GM21619 (cell line): ENCODE data around the gene OTUB2.
A peak's percentile ranks its signal among the peaks of the same experiment; 100 is the strongest.
"Not testable (repeated sequence)": the region's sequence is repeated elsewhere in the genome, so short reads cannot be mapped to it uniquely, and the experiment has no call there.

ENCODE experiments used
- ATAC-seq: cut with Tn5 transposase; IDR thresholded peaks from one replicate; pipeline ENCODE4 v1.9.1; 2021; ENCODE audit not compliant: unreplicated experiment

Gene OTUB2

DNA sequence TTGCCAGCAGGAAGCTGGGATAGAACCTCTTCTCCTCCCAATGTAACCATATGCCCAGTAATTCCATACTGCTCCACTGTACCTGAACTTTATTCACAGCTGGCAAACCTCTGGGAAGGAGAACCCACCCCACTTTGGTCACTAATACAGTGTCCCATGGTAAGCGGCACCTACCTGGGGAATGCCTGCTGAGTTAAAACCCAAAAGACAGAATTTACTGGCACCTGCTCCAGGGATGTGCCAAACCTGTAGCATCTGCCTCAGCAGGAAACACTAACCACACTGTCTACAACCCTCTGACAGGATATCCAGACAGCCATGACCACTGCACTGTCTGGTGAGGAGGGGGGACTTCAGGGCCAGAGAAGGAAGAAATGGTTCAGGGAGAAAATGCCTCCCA lies 28.3 kb downstream of the OTUB2 start:
- no peak for ATAC-seq

GRCh38 chr14:94054936-94055335 lies 28.8 kb downstream of the OTUB2 start:
- ATAC-seq: no peak

DNA sequence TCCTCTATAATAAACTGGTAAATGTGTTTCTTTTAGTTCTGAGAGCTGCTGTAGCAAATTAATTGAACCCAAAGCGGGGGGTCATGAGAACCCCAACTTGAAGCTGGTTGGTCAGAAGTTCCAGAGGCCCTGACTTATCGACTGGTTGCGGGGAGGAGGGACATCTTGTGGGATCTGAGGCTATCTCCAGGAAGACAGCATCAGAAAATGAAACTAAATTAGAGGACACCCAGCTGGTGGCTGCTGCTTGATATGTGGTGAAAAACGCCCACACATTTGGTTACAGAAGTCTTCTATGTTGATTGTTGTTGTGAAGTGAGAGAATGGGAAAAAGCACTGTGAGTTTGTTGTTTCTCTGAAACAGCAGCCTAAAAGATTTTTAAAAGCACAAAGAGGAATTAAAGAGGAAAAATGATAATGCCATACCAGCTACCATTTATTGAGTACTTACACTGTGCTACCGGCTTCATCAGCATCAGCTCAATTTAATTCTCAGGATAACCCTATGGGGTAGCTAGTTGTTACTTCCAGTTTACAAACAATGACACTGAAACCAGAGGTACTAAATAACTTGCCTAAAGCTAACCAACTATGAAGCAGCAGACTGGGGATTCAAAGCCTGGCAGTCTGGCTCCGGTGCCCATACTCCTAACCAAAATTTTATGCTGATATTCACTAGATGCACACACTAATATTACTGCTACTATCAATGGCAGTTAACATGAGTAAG lies 30.6 kb downstream of the OTUB2 start:
- ATAC-seq: peak; percentile 75

DNA sequence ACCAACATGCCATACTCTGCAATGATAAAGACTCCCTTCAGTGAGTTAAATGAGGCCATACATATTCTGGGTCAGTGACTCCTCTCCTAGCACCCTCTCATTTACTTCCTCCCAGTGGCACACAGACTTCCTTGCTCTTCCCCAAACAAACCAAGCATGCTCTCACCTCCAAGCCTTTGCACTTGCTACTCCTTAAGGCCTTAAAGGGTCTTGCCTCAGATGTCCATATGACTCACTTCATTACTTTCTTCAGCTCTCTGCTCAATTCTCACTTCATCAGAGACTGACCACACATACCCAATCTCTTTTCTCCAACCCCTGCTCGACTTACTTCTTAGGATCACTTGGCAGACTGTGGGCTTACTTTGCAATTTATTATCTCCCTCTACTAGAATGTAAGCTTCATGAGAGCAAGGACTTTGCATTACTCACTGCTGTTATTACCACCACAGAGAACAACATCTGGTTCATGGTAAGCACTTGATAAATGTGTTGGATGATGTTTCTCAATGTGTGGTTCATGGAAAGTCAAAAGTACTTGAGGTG lies 32.1 kb downstream of the OTUB2 start:
- no peak for ATAC-seq

DNA sequence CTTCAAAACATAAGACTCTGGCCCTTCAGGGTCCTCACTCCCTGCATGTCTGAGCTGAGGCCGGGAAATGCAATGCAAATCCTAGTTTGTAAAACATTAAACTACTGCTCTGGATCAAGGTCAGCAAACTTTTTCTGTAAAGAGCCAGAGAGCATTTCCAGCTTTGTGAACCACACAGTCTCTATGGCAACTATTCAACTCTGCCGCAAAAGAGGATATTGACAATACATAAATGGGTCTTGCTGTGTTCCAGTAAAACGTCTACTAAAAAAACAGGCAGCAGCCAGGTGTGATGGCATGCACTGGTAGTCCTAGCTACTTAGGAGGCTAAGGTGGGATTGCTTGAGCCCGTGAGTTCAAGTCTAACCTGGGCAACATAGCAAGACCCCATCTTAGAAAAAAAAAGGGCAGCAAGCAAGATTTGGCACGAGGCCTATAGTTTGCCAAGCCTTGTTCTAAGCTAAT lies 32.6 kb downstream of the OTUB2 start:
- ATAC-seq: no peak

GRCh38 chr14:94059998-94060397 lies 33.9 kb downstream of the OTUB2 start:
- no peak for ATAC-seq

DNA sequence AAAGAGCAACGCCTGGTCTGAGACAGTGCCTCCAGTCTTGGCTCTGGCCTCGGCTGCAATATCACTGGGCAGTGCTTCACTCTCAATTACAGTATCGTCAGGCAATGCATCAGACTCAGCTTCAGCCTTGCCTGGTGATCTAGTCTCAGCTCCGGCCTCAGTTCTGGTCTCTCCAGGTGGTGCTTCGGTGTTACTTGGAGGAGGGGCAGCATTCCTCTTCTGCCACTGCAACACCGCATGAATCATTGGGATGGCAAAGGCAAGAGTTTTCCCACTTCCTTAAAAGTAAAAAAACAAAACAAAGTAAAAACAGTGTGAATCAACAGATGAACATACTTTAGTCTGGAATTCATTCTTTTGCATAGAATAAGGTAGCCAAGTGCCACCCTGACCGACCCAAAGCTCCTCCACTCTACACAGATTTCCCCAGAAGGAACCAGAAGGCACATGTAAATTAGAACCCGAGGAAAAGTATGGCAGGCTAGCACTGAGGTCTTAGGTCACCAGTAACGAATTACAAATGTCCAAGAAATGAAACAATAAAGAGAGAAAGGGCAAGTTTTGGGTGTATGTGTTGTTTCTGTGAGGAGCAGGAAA lies 36.3 kb downstream of the OTUB2 start:
- no peak for ATAC-seq

- ATAC-seq: no peak
Observed at GRCh38 chr14:94066089-94066676, 40.0 kb downstream of the OTUB2 start.

DNA sequence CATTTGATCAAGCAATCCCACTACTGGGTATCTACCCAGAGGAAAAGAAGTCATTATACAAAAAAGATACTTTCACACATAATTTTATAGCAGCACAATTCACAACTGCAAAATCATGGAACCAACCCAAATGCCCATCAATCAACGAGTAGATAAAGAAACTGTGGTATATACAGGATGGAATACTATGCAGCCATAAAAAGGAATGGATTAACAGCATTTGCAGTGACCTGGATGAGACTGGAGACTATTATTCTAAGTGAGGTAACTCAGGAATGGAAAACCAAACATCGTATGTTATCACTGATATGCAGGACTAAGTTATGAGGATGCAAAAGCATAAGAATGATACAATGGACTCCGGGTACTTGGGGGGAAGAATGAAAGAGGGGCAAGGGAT lies 45.9 kb downstream of the OTUB2 start:
- ATAC-seq: not testable (repeated sequence)

- ATAC-seq: no peak
Observed at GRCh38 chr14:94074534-94074933, 48.4 kb downstream of the OTUB2 start.

GRCh38 chr14:94075008-94075407 lies 48.9 kb downstream of the OTUB2 start:
- ATAC-seq: no peak

DNA sequence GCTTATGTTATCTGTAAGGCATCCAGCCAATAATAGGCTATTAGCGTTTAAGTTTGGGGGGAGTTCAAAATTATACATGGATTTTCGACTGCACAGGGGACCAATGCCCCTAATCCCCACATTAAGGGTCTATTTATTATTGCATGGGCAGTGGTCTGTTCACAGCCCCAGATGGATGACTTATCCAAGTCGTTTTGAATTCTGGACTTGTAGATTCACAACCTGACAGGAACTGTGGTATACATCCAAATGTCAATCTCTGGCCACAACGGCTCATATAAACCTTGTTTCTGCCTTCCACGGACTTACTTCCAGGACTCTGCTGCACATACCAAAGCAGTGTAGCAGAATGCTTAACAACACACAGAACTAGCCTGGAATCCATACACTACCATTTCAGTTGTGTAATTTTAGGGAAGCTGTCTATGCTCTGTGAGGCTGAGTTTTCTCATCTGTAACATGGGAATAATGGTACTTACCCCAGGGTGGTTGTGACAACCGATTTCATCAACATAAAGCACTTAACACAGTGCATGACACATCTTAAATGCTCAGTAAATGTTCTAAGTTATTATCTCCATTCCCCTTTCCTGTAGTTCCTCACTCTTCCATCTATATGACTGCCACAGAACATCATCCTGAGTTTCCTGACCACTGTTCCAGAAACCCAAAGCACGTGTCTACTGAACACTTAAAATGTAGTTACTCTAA lies 51.1 kb downstream of the OTUB2 start:
- ATAC-seq: no peak

DNA sequence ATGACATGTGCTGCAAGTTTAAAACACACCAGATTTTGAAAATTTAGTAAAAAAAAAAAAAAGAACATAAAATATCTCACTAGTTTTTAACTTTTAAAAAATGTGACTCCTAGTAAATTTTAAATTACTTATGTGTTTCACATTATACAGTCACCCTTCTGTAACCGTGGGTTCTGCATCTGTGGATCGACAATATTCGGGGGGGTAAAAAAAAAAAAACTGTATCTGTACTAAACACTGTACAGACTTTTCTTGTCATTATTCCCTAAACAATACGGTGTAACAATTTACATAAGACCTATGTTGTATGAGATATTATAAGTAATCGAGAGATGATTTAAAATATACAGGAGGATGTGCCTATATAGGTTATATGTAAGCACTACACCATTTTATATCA lies 51.7 kb downstream of the OTUB2 start:
- no peak for ATAC-seq

DNA sequence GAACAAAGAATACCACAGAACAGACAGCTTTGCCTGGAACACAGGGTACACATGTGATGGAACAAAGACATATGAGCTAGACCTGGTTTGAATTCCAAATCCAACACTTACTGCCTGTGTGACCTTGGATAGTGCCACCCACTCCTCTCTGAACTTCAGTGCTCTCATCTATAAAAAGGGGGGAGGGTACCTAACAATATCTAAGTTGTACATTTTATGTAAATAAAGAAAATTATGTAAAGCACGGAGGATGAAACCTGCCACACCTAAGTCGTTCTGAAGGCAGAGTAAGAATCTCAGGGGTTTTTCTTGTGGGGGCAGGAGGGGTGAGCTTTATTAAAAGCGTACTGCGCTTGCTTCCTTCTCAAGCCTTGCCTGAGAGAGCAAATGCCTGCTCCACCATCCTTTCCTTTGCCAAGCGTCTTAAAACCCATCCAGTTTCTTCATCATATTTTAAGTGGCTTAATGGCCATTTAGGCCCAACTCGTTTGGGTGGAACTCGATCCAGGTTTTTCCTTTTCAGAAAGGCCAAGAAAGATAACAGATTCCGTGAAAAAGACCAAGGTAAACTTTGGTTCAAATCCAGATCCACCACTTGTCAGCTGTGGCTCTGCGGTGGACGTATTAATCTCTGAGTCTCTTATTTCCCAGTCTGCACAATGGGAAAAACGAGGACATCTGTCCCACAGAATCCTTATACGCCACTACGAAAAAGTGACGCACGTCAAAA lies 53.9 kb downstream of the OTUB2 start:
- no peak for ATAC-seq

- ATAC-seq: peak; percentile 98
Observed at GRCh38 chr14:94080621-94081385, 54.7 kb downstream of the OTUB2 start, which contains the start of the genes DDX24 and IFI27L1. Gene DDX24 (minus strand): TSS chr14:94081202. CDS start chr14:94079742, 1,460 bp downstream. Gene IFI27L1 (plus strand): TSS chr14:94081310. CDS start chr14:94096938, 15,628 bp downstream.

DNA sequence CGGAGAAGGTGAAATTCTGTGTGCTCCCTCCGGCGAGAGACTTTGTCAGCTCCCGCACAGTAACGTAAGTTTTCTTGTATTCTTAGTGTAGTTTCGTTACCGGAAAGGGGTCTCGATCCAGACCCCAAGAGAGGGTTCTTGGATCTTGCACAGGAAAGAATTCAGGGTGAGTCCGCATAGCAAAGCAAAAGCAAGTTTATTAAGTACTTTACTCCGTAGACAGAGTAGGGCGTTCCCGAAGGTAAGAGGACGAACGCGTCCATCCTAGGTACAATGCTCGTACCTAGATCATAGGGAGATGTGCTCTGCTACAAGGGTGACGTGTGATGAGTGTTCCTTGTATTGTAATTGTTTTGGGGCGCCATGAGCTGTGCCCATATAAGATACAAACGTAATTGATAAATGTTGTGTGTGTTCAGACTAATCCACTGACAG lies 55.3 kb downstream of the OTUB2 start:
- peak; percentile 32 for ATAC-seq

DNA sequence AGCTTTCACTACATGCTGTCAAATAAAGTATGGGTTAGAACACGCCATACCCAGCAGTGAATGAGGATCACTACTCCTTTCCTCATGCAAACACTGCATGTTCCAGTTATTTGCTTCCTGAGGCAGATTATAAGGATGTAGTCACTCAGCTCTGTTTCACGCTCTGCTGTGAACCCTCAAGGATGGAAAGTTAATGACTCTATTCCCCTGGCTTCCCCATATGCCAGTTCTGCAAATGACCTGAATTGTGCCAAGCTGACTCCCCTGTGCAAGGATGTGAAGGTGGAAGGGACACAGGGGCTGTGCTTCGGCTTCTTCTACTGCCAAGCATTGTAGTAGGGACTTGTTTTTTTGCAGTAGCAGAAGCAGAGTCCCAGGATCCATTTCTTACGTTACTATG lies 61.8 kb downstream of the OTUB2 start:
- no peak for ATAC-seq

DNA sequence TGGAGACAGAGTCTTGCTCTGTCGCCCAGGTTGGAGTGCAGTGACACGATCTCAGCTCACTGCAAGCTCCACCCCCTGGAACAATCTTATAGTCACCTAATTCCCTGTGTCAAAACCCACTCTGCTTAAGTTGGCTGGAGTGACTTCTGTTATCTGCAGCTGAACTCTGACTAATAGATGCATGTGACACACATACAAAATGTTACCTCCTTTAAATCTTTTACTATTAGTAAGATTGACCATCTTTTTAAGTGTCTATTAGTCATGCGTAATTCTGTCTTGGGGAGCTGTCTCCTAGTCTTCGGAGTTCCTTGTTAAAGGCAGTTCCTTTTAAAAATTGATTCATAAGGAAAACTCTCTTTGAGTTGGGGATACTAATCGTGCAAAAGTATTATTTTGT lies 62.4 kb downstream of the OTUB2 start:
- ATAC-seq: no peak

DNA sequence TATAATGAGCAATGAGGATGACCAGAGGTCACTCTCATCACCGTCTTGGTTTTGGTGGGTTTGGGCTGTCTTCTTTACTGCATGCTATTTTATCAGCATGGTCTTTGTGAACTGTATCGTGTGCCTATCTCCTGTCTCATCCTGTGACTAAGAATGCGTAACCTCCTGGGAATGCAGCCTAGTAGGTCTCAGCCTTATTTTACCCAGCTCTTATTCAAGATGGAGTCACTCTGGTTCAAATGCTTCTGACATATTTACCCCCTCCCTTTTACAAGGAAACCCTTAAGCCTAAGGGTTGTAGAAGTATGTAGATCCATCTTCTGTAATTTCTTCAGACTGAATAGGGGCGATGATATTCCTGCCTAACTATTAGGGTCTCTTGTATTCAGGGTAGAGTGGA lies 63.3 kb downstream of the OTUB2 start:
- ATAC-seq: no peak

DNA sequence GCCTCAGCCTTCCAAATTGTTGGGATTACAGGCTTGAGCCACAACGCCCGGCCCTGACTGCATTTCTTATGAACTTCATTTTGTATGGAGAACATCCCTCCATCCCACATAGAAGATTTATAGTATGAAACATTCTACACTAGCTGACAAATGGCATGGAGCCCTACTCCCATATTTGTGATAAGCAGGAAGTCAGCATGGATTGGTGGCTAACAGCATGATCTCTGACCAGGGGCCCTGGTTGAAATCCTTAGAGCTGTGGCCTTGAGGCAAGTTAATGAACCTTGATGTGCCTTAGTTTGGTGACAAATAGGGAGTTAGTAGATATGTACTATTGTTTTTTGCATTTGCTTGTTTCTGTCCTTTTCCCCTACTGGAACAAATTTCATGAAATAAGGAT lies 67.3 kb downstream of the OTUB2 start:
- ATAC-seq: no peak
